Stomach (tissue), 9 donors: Measurements from ENCODE around the gene FAAP100. TPM values are rescaled to one million over a fixed set of nuclear protein-coding genes. Genes with fewer than 3 reads are reported as not detected.

Source experiments
- DNase-seq, 2 donors: peaks; one replicate each; pipeline versions ENCODE4 v3.0.0 to v3.0.0-alpha.2; 2013 to 2019
- H3K27ac ChIP-seq, 5 donors: fragments of 200-600 bp in 4 of 5; sonication (generic) in 4 of 5; one replicate each; pipeline ENCODE4 v1.5.1; 2013 to 2019; ENCODE audit warnings: mild to moderate bottlenecking in 1 of 5, moderate library complexity in 1 of 5
- H3K27me3 ChIP-seq, 3 donors: fragments of 200-600 bp; sonication (generic); one replicate each; pipeline ENCODE4 v1.5.1; 2017 to 2019; ENCODE audit warnings: mixed run types in 1 of 3
- H3K36me3 ChIP-seq, 4 donors: fragments of 200-600 bp; sonication (generic); 1 replicate in 3 of 4; 2 replicates in 1 of 4; pipeline ENCODE4 v1.5.1; 2016 to 2019
- H3K4me1 ChIP-seq, 4 donors: fragments of 200-600 bp; sonication (generic); one replicate each; pipeline ENCODE4 v1.5.1; 2016 to 2019
- H3K4me3 ChIP-seq, 4 donors: fragments of 200-600 bp; sonication (generic) in 3 of 4; one replicate each; pipeline ENCODE4 v1.5.1; 2016 to 2019; ENCODE audit warnings: mild to moderate bottlenecking in 1 of 4
- H3K9me3 ChIP-seq, 4 donors: fragments of 200-600 bp; sonication (generic); one replicate each; pipeline ENCODE4 v1.5.1; 2016 to 2019
- CTCF ChIP-seq, 7 experiments: fragments of 450-650 bp in 4 of 7; fragments of 200-600 bp in 3 of 7; sonication (generic) in 3 of 7; IDR thresholded peaks; one replicate each; pipeline ENCODE4 v1.5.1; 2016 to 2019; ENCODE audit warnings: antibody characterized with exemption in 7 of 7, control low read depth in 2 of 7, mild to moderate bottlenecking in 1 of 7
- EP300 ChIP-seq: sonication (generic); formaldehyde crosslinking; IDR thresholded peaks from one replicate; pipeline ENCODE4 v1.6.1; 2017; ENCODE audit warnings: antibody characterized with exemption
- POLR2A ChIP-seq, 4 donors: fragments of 450-650 bp; IDR thresholded peaks; one replicate each; pipeline ENCODE4 v1.6.1; 2016; ENCODE audit warnings: antibody characterized with exemption in 4 of 4, control low read depth in 2 of 4, mild to moderate bottlenecking in 1 of 4, moderate library complexity in 1 of 4
- POLR2AphosphoS5 ChIP-seq, 3 donors: sonication (generic); formaldehyde crosslinking; IDR thresholded peaks; one replicate each; pipeline ENCODE4 v1.6.1; 2016; ENCODE audit warnings: antibody characterized with exemption in 3 of 3
- WGBS, 5 donors: extraction: QIAGEN DNeasy Blood & Tissue Kit in 3 of 5; methylation state at CpG; one replicate each; pipeline versions ENCODE4 v1.1.5 to v1.1.7; 2013 to 2018; 5-methylcytosine and 5-hydroxymethylcytosine counted together
- intact Hi-C: fragments of 100-400 bp; cut with DNase I; formaldehyde crosslinking; loops from one replicate; pipeline ENCODE4 v1.15.1; 2023; ENCODE audit warnings: low total_unique reads
- polyA plus RNA-seq, 3 donors: library from polyadenylated mRNA; stranded (reverse); fragments of 200-250 nt; gene quantifications; one replicate each; pipeline ENCODE4 v1.2.3, GENCODE V29; 2013
- total RNA-seq, 5 donors: library from RNA; depleted of rRNA; stranded (reverse); fragments of >200 nt; gene quantifications; one replicate each; pipeline versions ENCODE4 v1.1.0 to v1.2.3, GENCODE V29; 2014 to 2016
- donor health status: healthy with polysubstance abuse.
- donor health status: Bipolar disorder and iron deficiency.
- donor health status: healthy.

Gene FAAP100
- total and polyA plus RNA-seq, 8 donors: 11.9 to 130 (median 24.3) TPM

GRCh38 chr17:81568416-81568815, 16.3 kb upstream of the FAAP100 start:
- Histone ChIP-seq H3K36me3 (peaks cover 54 to 99% (median 91%) of the 10 kb centered on the region in 4 donors), H3K4me3 (no peak overlapping the region), H3K9me3 (no peaks in the 10 kb centered on the region), H3K4me1 (peaks cover 30 to 42% (median 36%) of the 10 kb centered on the region in 4 donors), H3K27me3 (no peaks in the 10 kb centered on the region), H3K27ac (peak overlapping the region in 3 of 5 donors; percentile 82 to 88 (median 83))
- intact Hi-C loops: no loop called here
- WGBS, 5 donors: 42 to 72% (median 53%) methylated on average over 9 to 10 of the region's 10 CpGs
- DNase-seq: no peak
- TF ChIP-seq POLR2A (IDR thresholded peaks at IDR 0.05) (no peak), POLR2AphosphoS5 (IDR thresholded peaks at IDR 0.05) (no peak), EP300 (no peak), CTCF (IDR thresholded peaks at IDR 0.05) (no peak)

- Histone ChIP-seq H3K9me3 (no peaks in the 10 kb centered on the region), H3K4me1 (peaks cover 30 to 42% (median 36%) of the 10 kb centered on the region in 4 donors), H3K27ac (peak overlapping the region in 4 of 5 donors; percentile 82 to 88 (median 82)), H3K36me3 (peaks cover 62 to 99% (median 93%) of the 10 kb centered on the region in 4 donors), H3K4me3 (peak overlapping the region in 1 of 4 donors; percentile 3), H3K27me3 (no peaks in the 10 kb centered on the region)
- intact Hi-C loops: no loop called here
- TF ChIP-seq CTCF (IDR thresholded peaks at IDR 0.05) (no peak), POLR2AphosphoS5 (IDR thresholded peaks at IDR 0.05) (no peak), EP300 (no peak), POLR2A (IDR thresholded peaks at IDR 0.05) (no peak)
- no peak for DNase-seq
- 40 to 55% (median 43%) methylated on average over 4 of the region's 4 CpGs for WGBS, 5 donors
These were observed 15.0 kb upstream of the FAAP100 start for GRCh38 chr17:81567191-81567590.

- Histone ChIP-seq H3K4me3 (peak overlapping the region in 2 of 4 donors; percentile 3 to 15), H3K27me3 (no peaks in the 10 kb centered on the region), H3K36me3 (peaks cover 65 to 99% (median 93%) of the 10 kb centered on the region in 4 donors), H3K4me1 (peaks cover 30 to 43% (median 36%) of the 10 kb centered on the region in 4 donors), H3K9me3 (no peaks in the 10 kb centered on the region), H3K27ac (peak overlapping the region; percentile 71 to 88 (median 82))
- intact Hi-C loops: no loop called here
- TF ChIP-seq EP300: no peak
- peak in 1 of 7 experiments; percentile 7 for TF ChIP-seq CTCF (IDR thresholded peaks at IDR 0.05)
- peak in 1 of 3 donors; percentile 61 for TF ChIP-seq POLR2AphosphoS5 (IDR thresholded peaks at IDR 0.05)
- WGBS, 5 donors: 2 to 10% (median 6%) methylated on average over 8 of the region's 8 CpGs
- DNase-seq: peak; percentile 84 to 89
These were observed 14.4 kb upstream of the FAAP100 start for GRCh38 chr17:81566461-81567126.

- TF ChIP-seq EP300: no peak
- TF ChIP-seq POLR2A (IDR thresholded peaks at IDR 0.05): no peak
- TF ChIP-seq CTCF (IDR thresholded peaks at IDR 0.05): no peak
- TF ChIP-seq POLR2AphosphoS5 (IDR thresholded peaks at IDR 0.05): no peak
- WGBS, 5 donors: 94 to 96% (median 95%) methylated on average over 15 to 16 of the region's 16 CpGs
- intact Hi-C loops: no loop called here
- DNase-seq: no peak
- H3K36me3 ChIP-seq: peaks cover 61 to 99% (median 93%) of the 10 kb centered on the region in 4 donors
- no peaks in the 10 kb centered on the region for H3K27me3 ChIP-seq
- peaks cover 30 to 55% (median 36%) of the 10 kb centered on the region in 4 donors for H3K4me1 ChIP-seq
- peak overlapping the region in 3 of 5 donors; percentile 82 to 88 (median 83) for H3K27ac ChIP-seq
- H3K9me3 ChIP-seq: no peaks in the 10 kb centered on the region
- H3K4me3 ChIP-seq: no peak overlapping the region
These were observed 13.1 kb upstream of the FAAP100 start for GRCh38 chr17:81565231-81565630.
